SH-SY5Y (cell line): Measurements from ENCODE around the gene ATP5PF.

ENCODE experiments used
- GATA2 ChIP-seq: IDR thresholded peaks from 2 replicates; pipeline ENCODE4 v1.6.1; 2011; ENCODE audit warnings: mild to moderate bottlenecking, low read depth, low read length
- GATA3 ChIP-seq: IDR thresholded peaks from 2 replicates; pipeline ENCODE4 v1.6.1; 2011; ENCODE audit warnings: low read depth, mild to moderate bottlenecking, low read length, moderate library complexity

DNA sequence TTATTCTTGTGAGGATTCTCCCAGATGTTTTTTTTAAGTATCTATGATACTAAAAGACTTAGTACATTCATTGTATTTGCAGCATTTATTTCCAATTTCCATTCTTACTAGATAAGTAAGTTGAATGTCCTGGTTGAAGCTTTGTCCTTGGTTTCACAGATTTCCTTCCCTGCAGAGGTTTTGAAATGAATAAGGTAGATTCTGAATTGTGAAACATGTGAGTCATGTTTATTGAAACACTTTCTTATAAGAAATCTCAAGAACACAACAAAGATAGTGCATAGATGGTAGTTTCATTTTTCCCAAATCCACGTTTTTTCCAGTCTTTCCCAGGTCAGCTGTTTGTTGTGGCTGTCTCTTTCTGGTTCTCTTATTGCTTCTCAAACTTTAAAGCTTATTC lies 24.9 kb upstream of the ATP5PF start:
- no peak for TF ChIP-seq GATA3
- TF ChIP-seq GATA2: no peak
